Measurements from ENCODE around the gene CDH20.

CDH20 gene

GRCh38 chr18:61542596-61542995 lies 209.4 kb downstream of the CDH20 start:
- no peak for DNase-seq

- no peak for DNase-seq
Observed at GRCh38 chr18:61543518-61543917, 210.3 kb downstream of the CDH20 start.

- no peak for DNase-seq
Observed at GRCh38 chr18:61544178-61544577, 210.9 kb downstream of the CDH20 start.

GRCh38 chr18:61545281-61546245 lies 212.3 kb downstream of the CDH20 start:
- peak; percentile 23 for DNase-seq

- DNase-seq = no peak
Observed at GRCh38 chr18:61546590-61546989, 213.4 kb downstream of the CDH20 start.

GRCh38 chr18:61549416-61549815 lies 216.2 kb downstream of the CDH20 start:
- no peak for DNase-seq

- no peak for DNase-seq
Observed at GRCh38 chr18:61549889-61550288, 216.7 kb downstream of the CDH20 start.

GRCh38 chr18:61551586-61551985 lies 218.4 kb downstream of the CDH20 start:
- DNase-seq = peak; percentile 56

GRCh38 chr18:61553045-61553659 lies 219.9 kb downstream of the CDH20 start:
- no peak for DNase-seq

GRCh38 chr18:61554117-61554776 lies 221.0 kb downstream of the CDH20 start:
- no peak for DNase-seq

- no peak for DNase-seq
Observed at GRCh38 chr18:61554946-61555361, 221.7 kb downstream of the CDH20 start.

- DNase-seq = no peak
Observed at GRCh38 chr18:61556316-61556715, 223.1 kb downstream of the CDH20 start.

- DNase-seq = no peak
Observed at GRCh38 chr18:61556862-61557261, 223.6 kb downstream of the CDH20 start.

GRCh38 chr18:61569176-61569892 lies 236.1 kb downstream of the CDH20 start:
- DNase-seq = peak; percentile 11

GRCh38 chr18:61570070-61570469 lies 236.8 kb downstream of the CDH20 start:
- DNase-seq = no peak

GRCh38 chr18:61572084-61572655 lies 238.9 kb downstream of the CDH20 start:
- DNase-seq = no peak

GRCh38 chr18:61572871-61573270 lies 239.6 kb downstream of the CDH20 start:
- no peak for DNase-seq

GRCh38 chr18:61574665-61575064 lies 241.4 kb downstream of the CDH20 start:
- no peak for DNase-seq

GRCh38 chr18:61575419-61575818 lies 242.2 kb downstream of the CDH20 start:
- DNase-seq = no peak

- DNase-seq = no peak
Observed at GRCh38 chr18:61578846-61579245, 245.6 kb downstream of the CDH20 start.

GRCh38 chr18:61579581-61579980 lies 246.4 kb downstream of the CDH20 start:
- DNase-seq = no peak

- no peak for DNase-seq
Observed at GRCh38 chr18:61580046-61580445, 246.8 kb downstream of the CDH20 start.
